HEK293 (cell line): ENCODE data around the gene IL3.

Source experiments
- CTCF ChIA-PET: fragments of 350-600 bp; formaldehyde crosslinking; extraction: SDS; loops from one replicate; lab custom pipeline; 2021; ENCODE audit warnings: antibody characterized with exemption; lab: Yijun Ruan, JAX
- POLR2A ChIA-PET: fragments of 300-600 bp; formaldehyde crosslinking; extraction: SDS; loops from one replicate; lab custom pipeline; 2020; ENCODE audit warnings: antibody characterized with exemption, inconsistent platforms; lab: Yijun Ruan, JAX
- H3K27ac ChIP-seq: fragments of 200-500 bp; sonication (Bioruptor generic); 2 replicates; pipeline ENCODE4 v1.5.1; 2014; ENCODE audit warnings: low read depth, low read length, control low read depth, inconsistent platforms; ENCODE audit errors: extremely low read depth
- H3K36me3 ChIP-seq, 2 experiments: fragments of 200-500 bp in 1 of 2; sonication (Bioruptor generic) in 1 of 2; 1 replicate in 1 of 2; 2 replicates in 1 of 2; pipeline ENCODE4 v1.5.1; 2014 to 2017; ENCODE audit warnings: inconsistent platforms in 2 of 2, low read length in 2 of 2; ENCODE audit not compliant: control insufficient read depth in 2 of 2, insufficient read depth in 1 of 2
- H3K4me1 ChIP-seq: fragments of 200-500 bp; sonication (Bioruptor generic); 2 replicates; pipeline ENCODE4 v1.5.1; 2014; ENCODE audit warnings: mild to moderate bottlenecking, low read length, inconsistent platforms; ENCODE audit not compliant: control insufficient read depth, insufficient read depth
- H3K4me3 ChIP-seq: 2 replicates; pipeline ENCODE4 v1.5.1; 2011; ENCODE audit warnings: low read depth, mild to moderate bottlenecking, control low read depth, low read length, moderate library complexity
- H3K9me3 ChIP-seq: fragments of 200-500 bp; sonication (Bioruptor generic); 2 replicates; pipeline ENCODE4 v1.5.1; 2014; ENCODE audit warnings: low read depth, low read length, inconsistent platforms; ENCODE audit not compliant: control insufficient read depth, insufficient read depth
- HOXC10 ChIP-seq: sonication (generic); formaldehyde crosslinking; IDR thresholded peaks from 2 replicates; pipeline ENCODE4 v1.8.1; 2023; ENCODE audit warnings: mild to moderate bottlenecking, missing genetic modification reagents
- KLF1 ChIP-seq: fragments of 450-650 bp; formaldehyde crosslinking; IDR thresholded peaks from 2 replicates; pipeline ENCODE4 v1.5.1; 2016; ENCODE audit warnings: missing biosample characterization, missing genetic modification characterization
- KLF17 ChIP-seq: fragments of 450-650 bp; formaldehyde crosslinking; IDR thresholded peaks from 2 replicates; pipeline ENCODE4 v1.5.1; 2016; ENCODE audit warnings: missing biosample characterization, missing genetic modification characterization
- SP7 ChIP-seq: fragments of 450-650 bp; formaldehyde crosslinking; IDR thresholded peaks from 2 replicates; pipeline ENCODE4 v1.5.1; 2016; ENCODE audit warnings: missing biosample characterization, missing genetic modification characterization
- WT1 ChIP-seq: fragments of 450-650 bp; formaldehyde crosslinking; IDR thresholded peaks from 2 replicates; pipeline ENCODE4 v1.5.1; 2016; ENCODE audit warnings: missing biosample characterization, missing genetic modification characterization
- ZBTB1 ChIP-seq: fragments of 450-650 bp; formaldehyde crosslinking; IDR thresholded peaks from 2 replicates; pipeline ENCODE4 v1.5.1; 2016; ENCODE audit warnings: missing biosample characterization, missing genetic modification characterization
- ZBTB21 ChIP-seq: fragments of 450-650 bp; formaldehyde crosslinking; IDR thresholded peaks from 2 replicates; pipeline ENCODE4 v1.5.1; 2017; ENCODE audit warnings: missing biosample characterization, missing genetic modification characterization
- ZBTB8A ChIP-seq: fragments of 450-650 bp; formaldehyde crosslinking; IDR thresholded peaks from 2 replicates; pipeline ENCODE4 v1.5.1; 2016; ENCODE audit warnings: missing biosample characterization, missing genetic modification characterization
- ZFP69B ChIP-seq: fragments of 450-650 bp; formaldehyde crosslinking; IDR thresholded peaks from 2 replicates; pipeline ENCODE4 v1.5.1; 2016; ENCODE audit warnings: missing biosample characterization, missing genetic modification characterization
- ZNF121 ChIP-seq: fragments of 450-650 bp; formaldehyde crosslinking; IDR thresholded peaks from 2 replicates; pipeline ENCODE4 v1.5.1; 2016; ENCODE audit warnings: missing biosample characterization, missing genetic modification characterization
- ZNF132 ChIP-seq: fragments of 450-650 bp; formaldehyde crosslinking; IDR thresholded peaks from 2 replicates; pipeline ENCODE4 v1.5.1; 2017; ENCODE audit warnings: missing biosample characterization, missing genetic modification characterization, borderline replicate concordance
- ZNF138 ChIP-seq: fragments of 450-650 bp; formaldehyde crosslinking; IDR thresholded peaks from 2 replicates; pipeline ENCODE4 v1.5.1; 2016; ENCODE audit warnings: missing biosample characterization, missing genetic modification characterization, borderline replicate concordance
- ZNF169 ChIP-seq: fragments of 450-650 bp; formaldehyde crosslinking; IDR thresholded peaks from 2 replicates; pipeline ENCODE4 v1.5.1; 2016; ENCODE audit warnings: missing biosample characterization, missing genetic modification characterization
- ZNF19 ChIP-seq: fragments of 450-650 bp; formaldehyde crosslinking; IDR thresholded peaks from 2 replicates; pipeline ENCODE4; 2016; ENCODE audit warnings: missing biosample characterization, missing genetic modification characterization, low read depth
- ZNF350 ChIP-seq: fragments of 450-650 bp; formaldehyde crosslinking; IDR thresholded peaks from 2 replicates; pipeline ENCODE4 v1.5.0; 2017; ENCODE audit warnings: missing biosample characterization, mild to moderate bottlenecking, missing genetic modification characterization
- ZNF501 ChIP-seq: fragments of 450-650 bp; formaldehyde crosslinking; IDR thresholded peaks from 2 replicates; pipeline ENCODE4 v1.5.1; 2016; ENCODE audit warnings: missing biosample characterization, missing genetic modification characterization
- ZNF548 ChIP-seq: fragments of 450-650 bp; formaldehyde crosslinking; IDR thresholded peaks from 2 replicates; pipeline ENCODE4 v1.5.1; 2016; ENCODE audit warnings: missing biosample characterization, missing genetic modification characterization
- ZNF571 ChIP-seq: fragments of 450-650 bp; formaldehyde crosslinking; IDR thresholded peaks from 2 replicates; pipeline ENCODE4 v1.5.0; 2017; ENCODE audit warnings: missing biosample characterization, missing genetic modification characterization
- ZNF692 ChIP-seq: fragments of 450-650 bp; formaldehyde crosslinking; IDR thresholded peaks from 2 replicates; pipeline ENCODE4 v1.5.1; 2016; ENCODE audit warnings: missing biosample characterization, missing genetic modification characterization
- ZNF830 ChIP-seq: fragments of 450-650 bp; IDR thresholded peaks from 2 replicates; pipeline ENCODE4 v1.5.0; 2018; ENCODE audit warnings: missing biosample characterization, missing genetic modification characterization, low read depth, mild to moderate bottlenecking, moderate library complexity
- ZNF837 ChIP-seq: fragments of 450-650 bp; formaldehyde crosslinking; IDR thresholded peaks from 2 replicates; pipeline ENCODE4 v1.5.1; 2016; ENCODE audit warnings: missing biosample characterization, missing genetic modification characterization
- TF ChIP-seq, protein P1 (sequence below): fragments of 450-650 bp; IDR thresholded peaks from 2 replicates; pipeline ENCODE4 v1.5.1; 2018; ENCODE audit warnings: missing biosample characterization, missing genetic modification characterization
- TF ChIP-seq, protein P2 (sequence below): fragments of 450-650 bp; formaldehyde crosslinking; IDR thresholded peaks from 2 replicates; pipeline ENCODE4 v1.5.1; 2016; ENCODE audit warnings: missing biosample characterization, missing genetic modification characterization
- TF ChIP-seq, protein P3 (sequence below): fragments of 450-650 bp; formaldehyde crosslinking; IDR thresholded peaks from 2 replicates; pipeline ENCODE4 v1.5.1; 2016; ENCODE audit warnings: missing biosample characterization, missing genetic modification characterization
- TF ChIP-seq, protein P4 (sequence below): fragments of 450-650 bp; formaldehyde crosslinking; IDR thresholded peaks from 2 replicates; pipeline ENCODE4 v1.5.1; 2016; ENCODE audit warnings: missing biosample characterization, missing genetic modification characterization

Gene IL3

GRCh38 chr5:132017738-132018625 is 42.5 kb upstream of the IL3 start:
- CTCF ChIA-PET, result interaction anchor here (0.6 to 1.1 kb wide), 2 partner anchors 10 to 49 kb away, joined by 3 to 4 read pairs; no protein-coding TSS in a partner anchor
- H3K4me1 ChIP-seq, result no peaks in the 10 kb centered on the region
- POLR2A ChIA-PET, result no interaction called here

DNA sequence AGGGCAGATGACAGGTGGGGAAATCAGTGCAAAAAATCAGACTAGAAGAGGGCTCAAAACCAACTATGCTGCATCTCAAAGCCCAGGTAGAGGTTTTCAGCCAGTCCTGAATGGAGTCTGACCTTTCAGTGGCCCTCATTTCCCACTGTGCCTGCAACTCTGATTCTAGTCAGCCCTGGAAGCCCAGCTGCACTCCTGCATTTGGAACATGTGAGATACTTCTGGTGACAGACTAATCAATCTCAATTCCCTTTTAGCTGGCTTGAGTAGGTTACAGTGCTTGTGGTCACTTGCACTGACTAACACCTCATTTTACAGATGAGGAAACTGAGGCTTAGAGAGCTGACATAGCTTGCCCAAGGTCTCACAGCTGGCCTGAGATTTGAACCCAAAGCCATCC is 41.1 kb upstream of the IL3 start:
- no peak overlapping the region for H3K27ac ChIP-seq
- H3K4me1 ChIP-seq, result no peaks in the 10 kb centered on the region
- H3K9me3 ChIP-seq, result no peaks in the 10 kb centered on the region
- POLR2A ChIA-PET, result no interaction called here
- H3K4me3 ChIP-seq, result no peak overlapping the region
- no peaks in the 10 kb centered on the region for H3K36me3 ChIP-seq
- CTCF ChIA-PET, result interaction anchor here (1.5 kb wide), 1 partner anchor 12 kb away, joined by 3 read pairs; no protein-coding TSS in a partner anchor
- no peak for TF ChIP-seq ZNF830
- no peak for TF ChIP-seq ZNF350
- TF ChIP-seq ZNF548, result no peak
- no peak for TF ChIP-seq KLF17 (tag by site-specific recombination)
- TF ChIP-seq ZNF121 (tag by site-specific recombination), result no peak
- no peak for TF ChIP-seq ZNF692
- TF ChIP-seq HOXC10 (CRISPR knock-in tag), result no peak
- TF ChIP-seq ZNF571, result no peak
- TF ChIP-seq, protein P1, sequence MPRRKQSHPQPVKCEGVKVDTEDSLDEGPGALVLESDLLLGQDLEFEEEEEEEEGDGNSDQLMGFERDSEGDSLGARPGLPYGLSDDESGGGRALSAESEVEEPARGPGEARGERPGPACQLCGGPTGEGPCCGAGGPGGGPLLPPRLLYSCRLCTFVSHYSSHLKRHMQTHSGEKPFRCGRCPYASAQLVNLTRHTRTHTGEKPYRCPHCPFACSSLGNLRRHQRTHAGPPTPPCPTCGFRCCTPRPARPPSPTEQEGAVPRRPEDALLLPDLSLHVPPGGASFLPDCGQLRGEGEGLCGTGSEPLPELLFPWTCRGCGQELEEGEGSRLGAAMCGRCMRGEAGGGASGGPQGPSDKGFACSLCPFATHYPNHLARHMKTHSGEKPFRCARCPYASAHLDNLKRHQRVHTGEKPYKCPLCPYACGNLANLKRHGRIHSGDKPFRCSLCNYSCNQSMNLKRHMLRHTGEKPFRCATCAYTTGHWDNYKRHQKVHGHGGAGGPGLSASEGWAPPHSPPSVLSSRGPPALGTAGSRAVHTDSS (tag by site-specific recombination), result no peak
- TF ChIP-seq SP7 (tag by site-specific recombination), result no peak
- no peak for TF ChIP-seq KLF1 (tag by site-specific recombination)
- no peak for TF ChIP-seq ZNF837 (tag by site-specific recombination)
- TF ChIP-seq ZBTB8A (tag by site-specific recombination), result no peak

More at GRCh38 chr5:132017738-132018625, 42.5 kb upstream of the IL3 start:
- no peaks in the 10 kb centered on the region for H3K9me3 ChIP-seq
- H3K4me3 ChIP-seq, result no peak overlapping the region
- no peaks in the 10 kb centered on the region for H3K36me3 ChIP-seq
- TF ChIP-seq ZNF19 (tag by site-specific recombination) (no peak), ZNF132 (tag by site-specific recombination) (no peak), ZNF501 (tag by site-specific recombination) (no peak), ZBTB21 (tag by site-specific recombination) (no peak), ZFP69B (tag by site-specific recombination) (no peak), WT1 (tag by site-specific recombination) (no peak), ZBTB1 (no peak), ZNF350 (no peak), ZNF138 (no peak), ZNF169 (tag by site-specific recombination) (no peak)
- TF ChIP-seq, protein P2, sequence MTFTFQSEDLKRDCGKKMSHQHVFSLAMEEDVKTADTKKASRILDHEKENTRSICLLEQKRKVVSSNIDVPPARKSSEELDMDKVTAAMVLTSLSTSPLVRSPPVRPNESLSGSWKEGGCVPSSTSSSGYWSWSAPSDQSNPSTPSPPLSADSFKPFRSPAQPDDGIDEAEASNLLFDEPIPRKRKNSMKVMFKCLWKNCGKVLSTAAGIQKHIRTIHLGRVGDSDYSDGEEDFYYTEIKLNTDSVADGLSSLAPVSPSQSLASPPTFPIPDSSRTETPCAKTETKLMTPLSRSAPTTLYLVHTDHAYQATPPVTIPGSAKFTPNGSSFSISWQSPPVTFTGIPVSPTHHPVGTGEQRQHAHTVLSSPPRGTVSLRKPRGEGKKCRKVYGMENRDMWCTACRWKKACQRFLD, result no peak
- TF ChIP-seq, protein P3, sequence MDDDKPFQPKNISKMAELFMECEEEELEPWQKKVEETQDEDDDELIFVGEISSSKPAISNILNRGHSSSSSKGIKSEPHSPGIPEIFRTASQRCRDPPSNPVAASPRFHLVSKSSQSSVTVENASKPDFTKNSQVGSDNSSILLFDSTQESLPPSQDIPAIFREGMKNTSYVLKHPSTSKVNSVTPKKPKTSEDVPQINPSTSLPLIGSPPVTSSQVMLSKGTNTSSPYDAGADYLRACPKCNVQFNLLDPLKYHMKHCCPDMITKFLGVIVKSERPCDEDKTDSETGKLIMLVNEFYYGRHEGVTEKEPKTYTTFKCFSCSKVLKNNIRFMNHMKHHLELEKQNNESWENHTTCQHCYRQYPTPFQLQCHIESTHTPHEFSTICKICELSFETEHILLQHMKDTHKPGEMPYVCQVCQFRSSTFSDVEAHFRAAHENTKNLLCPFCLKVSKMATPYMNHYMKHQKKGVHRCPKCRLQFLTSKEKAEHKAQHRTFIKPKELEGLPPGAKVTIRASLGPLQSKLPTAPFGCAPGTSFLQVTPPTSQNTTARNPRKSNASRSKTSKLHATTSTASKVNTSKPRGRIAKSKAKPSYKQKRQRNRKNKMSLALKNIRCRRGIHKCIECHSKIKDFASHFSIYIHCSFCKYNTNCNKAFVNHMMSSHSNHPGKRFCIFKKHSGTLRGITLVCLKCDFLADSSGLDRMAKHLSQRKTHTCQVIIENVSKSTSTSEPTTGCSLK (tag by site-specific recombination), result no peak
- TF ChIP-seq, protein P4, sequence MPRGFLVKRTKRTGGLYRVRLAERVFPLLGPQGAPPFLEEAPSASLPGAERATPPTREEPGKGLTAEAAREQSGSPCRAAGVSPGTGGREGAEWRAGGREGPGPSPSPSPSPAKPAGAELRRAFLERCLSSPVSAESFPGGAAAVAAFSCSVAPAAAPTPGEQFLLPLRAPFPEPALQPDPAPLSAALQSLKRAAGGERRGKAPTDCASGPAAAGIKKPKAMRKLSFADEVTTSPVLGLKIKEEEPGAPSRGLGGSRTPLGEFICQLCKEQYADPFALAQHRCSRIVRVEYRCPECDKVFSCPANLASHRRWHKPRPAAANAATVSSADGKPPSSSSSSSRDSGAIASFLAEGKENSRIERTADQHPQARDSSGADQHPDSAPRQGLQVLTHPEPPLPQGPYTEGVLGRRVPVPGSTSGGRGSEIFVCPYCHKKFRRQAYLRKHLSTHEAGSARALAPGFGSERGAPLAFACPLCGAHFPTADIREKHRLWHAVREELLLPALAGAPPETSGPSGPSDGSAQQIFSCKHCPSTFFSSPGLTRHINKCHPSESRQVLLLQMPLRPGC, result no peak
- TF ChIP-seq, all 188 proteins: peak for 0
- no peak overlapping the region for H3K27ac ChIP-seq
